SK-N-SH (cell line): Measurements from ENCODE around the gene MARCHF4. TPM values are rescaled to one million over a fixed set of nuclear protein-coding genes. Genes with fewer than 3 reads are reported as not detected.

ENCODE experiments used
- CTCF ChIA-PET: fragments of 300-600, 350-600 bp; formaldehyde crosslinking; extraction: SDS; loops from one replicate; lab custom pipeline; 2021; lab: Yijun Ruan, JAX
- POLR2A ChIA-PET: fragments of 350-600 bp; sonication (Branson Sonifier 250); formaldehyde crosslinking; extraction: SDS; loops from one replicate; lab custom pipeline; 2020; ENCODE audit warnings: antibody characterized with exemption, inconsistent platforms; lab: Yijun Ruan, JAX
- DNase-seq: peaks from one replicate; pipeline ENCODE4 v3.0.0; 2012
- H2AFZ ChIP-seq: fragments of 200-600 bp; sonication (generic); 2 replicates; pipeline ENCODE4 v1.8.1; 2016; ENCODE audit warnings: antibody characterized with exemption, mild to moderate bottlenecking, low read depth
- H3F3A ChIP-seq: fragments of 200-600 bp; sonication (generic); replicated peaks from 2 replicates; pipeline ENCODE3; 2016; ENCODE audit warnings: antibody characterized with exemption, mild to moderate bottlenecking; ENCODE audit not compliant: insufficient read depth
- H3K27ac ChIP-seq, 2 experiments: fragments of 200-500 bp in 1 of 2; fragments of 200-600 bp in 1 of 2; sonication (Bioruptor generic) in 1 of 2; sonication (generic), shearing (Covaris generic) in 1 of 2; 2 replicates each; pipeline versions ENCODE4 v1.5.1 to v1.6.1; 2014 to 2016; ENCODE audit warnings: low read depth in 2 of 2, inconsistent platforms in 1 of 2, low read length in 1 of 2, mild to moderate bottlenecking in 1 of 2, mixed read lengths in 1 of 2
- H3K27me3 ChIP-seq: fragments of 200-600 bp; sonication (generic), shearing (Covaris generic); 2 replicates; pipeline ENCODE4 v1.6.1; 2016; ENCODE audit warnings: mixed run types; ENCODE audit not compliant: insufficient read depth
- H3K36me3 ChIP-seq, 2 experiments: fragments of 200-500 bp in 1 of 2; fragments of 200-600 bp in 1 of 2; sonication (Bioruptor generic) in 1 of 2; sonication (generic) in 1 of 2; replicated peaks in 1 of 2; 2 replicates each; pipeline versions ENCODE3 to v1.5.1; 2014 to 2016; ENCODE audit warnings: low read length in 1 of 2, mild to moderate bottlenecking in 1 of 2; ENCODE audit not compliant: insufficient read depth in 2 of 2, control insufficient read depth in 1 of 2
- H3K4me1 ChIP-seq, 2 experiments: fragments of 200-500 bp in 1 of 2; fragments of 200-600 bp in 1 of 2; sonication (Bioruptor generic) in 1 of 2; sonication (generic), shearing (Covaris generic) in 1 of 2; 2 replicates each; pipeline versions ENCODE4 v1.5.1 to v1.6.1; 2014 to 2016; ENCODE audit warnings: low read depth in 1 of 2, low read length in 1 of 2, mixed run types in 1 of 2; ENCODE audit not compliant: insufficient read depth in 2 of 2, control insufficient read depth in 1 of 2
- H3K4me2 ChIP-seq: fragments of 200-600 bp; sonication (generic), shearing (Covaris generic); 2 replicates; pipeline ENCODE4 v1.6.1; 2017; ENCODE audit warnings: mixed run types
- H3K4me3 ChIP-seq, 2 experiments: fragments of 200-500 bp in 1 of 2; fragments of 200-600 bp in 1 of 2; sonication (Bioruptor generic) in 1 of 2; sonication (generic), shearing (Covaris generic) in 1 of 2; 2 replicates each; pipeline versions ENCODE4 v1.5.1 to v1.8.1; 2014 to 2016; ENCODE audit warnings: low read depth in 2 of 2, inconsistent platforms in 1 of 2, low read length in 1 of 2, mild to moderate bottlenecking in 1 of 2, mixed read lengths in 1 of 2, moderate library complexity in 1 of 2
- H3K79me2 ChIP-seq: fragments of 200-600 bp; sonication (generic); 2 replicates; pipeline ENCODE4 v1.8.1; 2017; ENCODE audit warnings: mild to moderate bottlenecking; ENCODE audit not compliant: insufficient read depth
- H3K9ac ChIP-seq: fragments of 200-600 bp; sonication (generic); 2 replicates; pipeline ENCODE4 v1.6.1; 2017; ENCODE audit warnings: mixed run types
- H3K9me2 ChIP-seq: fragments of 200-600 bp; sonication (generic); 2 replicates; pipeline ENCODE4 v1.6.1; 2017; ENCODE audit warnings: mixed run types
- H3K9me3 ChIP-seq: fragments of 200-600 bp; sonication (generic); 2 replicates; pipeline ENCODE4 v1.6.1; 2017; ENCODE audit warnings: mixed run types, mild to moderate bottlenecking, moderate library complexity
- H4K20me1 ChIP-seq: fragments of 200-600 bp; sonication (generic); 2 replicates; pipeline ENCODE4 v1.6.1; 2017; ENCODE audit warnings: mild to moderate bottlenecking, mixed run types; ENCODE audit not compliant: insufficient read depth
- EP300 ChIP-seq, 2 experiments: IDR thresholded peaks; 2 replicates each; pipeline versions ENCODE4 v1.4.0 to v1.6.1; 2012; ENCODE audit warnings: borderline replicate concordance in 1 of 2, low read depth in 1 of 2, low read length in 1 of 2
- EZH2phosphoT487 ChIP-seq: fragments of 200-600 bp; sonication (generic); IDR thresholded peaks from 2 replicates; pipeline ENCODE4 v1.6.1; 2017; ENCODE audit warnings: low read depth, mixed run types, mild to moderate bottlenecking, antibody characterized with exemption, moderate library complexity, borderline replicate concordance
- FOXJ3 ChIP-seq: sonication (generic); formaldehyde crosslinking; IDR thresholded peaks from 2 replicates; pipeline ENCODE4 v1.5.1; 2020; ENCODE audit warnings: mild to moderate bottlenecking, missing genetic modification reagents
- GATA2 ChIP-seq: sonication (generic); formaldehyde crosslinking; IDR thresholded peaks from 2 replicates; pipeline ENCODE4 v1.5.0; 2020; ENCODE audit warnings: mild to moderate bottlenecking, missing genetic modification reagents
- PBX3 ChIP-seq: IDR thresholded peaks from 2 replicates; pipeline ENCODE4; 2012
- POLR2AphosphoS5 ChIP-seq: IDR thresholded peaks from 2 replicates; pipeline ENCODE4 v1.6.1; 2012; ENCODE audit warnings: low read depth, low read length
- USF1 ChIP-seq: IDR thresholded peaks from 2 replicates; pipeline ENCODE4 v1.4.0; 2012; ENCODE audit warnings: low read depth, borderline replicate concordance
- USF2 ChIP-seq: fragments of 150-350 bp; IDR thresholded peaks from 2 replicates; pipeline ENCODE4 v1.6.1; 2017; ENCODE audit warnings: antibody characterized with exemption, low read length, low read depth, borderline replicate concordance
- ZBTB33 ChIP-seq: IDR thresholded peaks from 2 replicates; pipeline ENCODE4 v1.4.0; 2012; ENCODE audit warnings: low read depth, borderline replicate concordance
- WGBS: methylation state at CpG from one replicate; pipeline ENCODE4 v1.1.6; 2017; ENCODE audit warnings: low lambda C conversion rate; 5-methylcytosine and 5-hydroxymethylcytosine counted together
- polyA plus RNA-seq, 3 experiments: library from polyadenylated mRNA; depleted of rRNA; stranded (reverse); fragments of >200 nt; gene quantifications; 2 replicates each; pipeline ENCODE4 v1.2.3, GENCODE V29; 2012

The MARCHF4 gene
- polyA plus RNA-seq, 1 of the 3 experiments (the other 2 are of a cell fraction), result 7.6 TPM

- no peak for TF ChIP-seq PBX3
- TF ChIP-seq, all 33 proteins: peak for 0
Measured at GRCh38 chr2:216352653-216353270, 19.5 kb downstream of the MARCHF4 start (continued).

GRCh38 chr2:216351172-216351925, 20.9 kb downstream of the MARCHF4 start:
- Histone ChIP-seq H2AFZ (no peak overlapping the region), H3K4me1 (peaks cover 8 to 12% of the 10 kb centered on the region in 2 experiments; a peak in 2 of 4 replicates), H3K9me3 (no peaks in the 10 kb centered on the region), H3K36me3 (no peaks in the 10 kb centered on the region), H3K9me2 (no peaks in the 10 kb centered on the region), H3F3A (peaks cover 8% of the 10 kb centered on the region), H3K4me3 (no peak overlapping the region), H3K9ac (no peak overlapping the region), H3K4me2 (no peak overlapping the region), H4K20me1 (peaks cover 8% of the 10 kb centered on the region; the same call in 1 of the 2 replicates), H3K27ac (no peak overlapping the region), H3K79me2 (peaks cover 96% of the 10 kb centered on the region; the same call in 1 of the 2 replicates), H3K27me3 (no peaks in the 10 kb centered on the region)
- DNase-seq, result no peak
- 92% methylated on average over 5 of the region's 5 CpGs for WGBS
- TF ChIP-seq GATA2 (CRISPR knock-in tag), result no peak
- no peak for TF ChIP-seq EZH2phosphoT487
- no peak for TF ChIP-seq USF1
- TF ChIP-seq POLR2AphosphoS5, result no peak
- TF ChIP-seq FOXJ3 (CRISPR knock-in tag), result no peak
- no peak for TF ChIP-seq USF2
- TF ChIP-seq EP300 (IDR thresholded peaks at IDR 0.05; ENCODE audit: borderline replicate concordance in 1 of 2, low read depth in 1 of 2, low read length in 1 of 2), result no peak
- TF ChIP-seq ZBTB33, result no peak
- CTCF ChIA-PET, result interaction anchor here (0.6 kb wide), 1 partner anchor 1468 kb away, joined by 3 read pairs; no protein-coding TSS in a partner anchor
- POLR2A ChIA-PET, result no interaction called here
